HEK293 (cell line): ENCODE measurements around the gene OSBP.

Experiments used
- CTCF ChIA-PET: fragments of 350-600 bp; formaldehyde crosslinking; extraction: SDS; loops from one replicate; lab custom pipeline; 2021; ENCODE audit warnings: antibody characterized with exemption; lab: Yijun Ruan, JAX
- POLR2A ChIA-PET: fragments of 300-600 bp; formaldehyde crosslinking; extraction: SDS; loops from one replicate; lab custom pipeline; 2020; ENCODE audit warnings: antibody characterized with exemption, inconsistent platforms; lab: Yijun Ruan, JAX
- H3K27ac ChIP-seq: fragments of 200-500 bp; sonication (Bioruptor generic); 2 replicates; pipeline ENCODE4 v1.5.1; 2014; ENCODE audit warnings: low read depth, low read length, control low read depth, inconsistent platforms; ENCODE audit errors: extremely low read depth
- H3K36me3 ChIP-seq, 2 experiments: fragments of 200-500 bp in 1 of 2; sonication (Bioruptor generic) in 1 of 2; 1 replicate in 1 of 2; 2 replicates in 1 of 2; pipeline ENCODE4 v1.5.1; 2014 to 2017; ENCODE audit warnings: inconsistent platforms in 2 of 2, low read length in 2 of 2; ENCODE audit not compliant: control insufficient read depth in 2 of 2, insufficient read depth in 1 of 2
- H3K4me1 ChIP-seq: fragments of 200-500 bp; sonication (Bioruptor generic); 2 replicates; pipeline ENCODE4 v1.5.1; 2014; ENCODE audit warnings: mild to moderate bottlenecking, low read length, inconsistent platforms; ENCODE audit not compliant: control insufficient read depth, insufficient read depth
- H3K4me3 ChIP-seq: 2 replicates; pipeline ENCODE4 v1.5.1; 2011; ENCODE audit warnings: low read depth, mild to moderate bottlenecking, control low read depth, low read length, moderate library complexity
- H3K9me3 ChIP-seq: fragments of 200-500 bp; sonication (Bioruptor generic); 2 replicates; pipeline ENCODE4 v1.5.1; 2014; ENCODE audit warnings: low read depth, low read length, inconsistent platforms; ENCODE audit not compliant: control insufficient read depth, insufficient read depth
- BCL6B ChIP-seq: fragments of 450-650 bp; formaldehyde crosslinking; IDR thresholded peaks from 2 replicates; pipeline ENCODE4 v1.5.1; 2017; ENCODE audit warnings: missing biosample characterization, missing genetic modification characterization
- ELK4 ChIP-seq: IDR thresholded peaks from 2 replicates; pipeline ENCODE4 v1.6.1; 2011; ENCODE audit warnings: mild to moderate bottlenecking, low read depth, low read length, borderline replicate concordance
- FEZF1 ChIP-seq: fragments of 450-650 bp; formaldehyde crosslinking; IDR thresholded peaks from 2 replicates; pipeline ENCODE4 v1.5.1; 2016; ENCODE audit warnings: missing biosample characterization, missing genetic modification characterization
- GLI2 ChIP-seq: fragments of 450-650 bp; formaldehyde crosslinking; IDR thresholded peaks from 2 replicates; pipeline ENCODE4; 2017; ENCODE audit warnings: missing biosample characterization, missing genetic modification characterization, low read depth, borderline replicate concordance
- MYNN ChIP-seq: fragments of 450-650 bp; formaldehyde crosslinking; IDR thresholded peaks from 2 replicates; pipeline ENCODE4 v1.5.1; 2016; ENCODE audit warnings: missing biosample characterization, missing genetic modification characterization, borderline replicate concordance
- PRDM6 ChIP-seq: fragments of 450-650 bp; formaldehyde crosslinking; IDR thresholded peaks from 2 replicates; pipeline ENCODE4 v1.5.1; 2017; ENCODE audit warnings: missing biosample characterization, missing genetic modification characterization
- WT1 ChIP-seq: fragments of 450-650 bp; formaldehyde crosslinking; IDR thresholded peaks from 2 replicates; pipeline ENCODE4 v1.5.1; 2016; ENCODE audit warnings: missing biosample characterization, missing genetic modification characterization
- ZBTB7A ChIP-seq: fragments of 450-650 bp; formaldehyde crosslinking; IDR thresholded peaks from 2 replicates; pipeline ENCODE4 v1.5.1; 2016; ENCODE audit warnings: low read depth, missing biosample characterization, missing genetic modification characterization
- ZFP3 ChIP-seq: fragments of 450-650 bp; formaldehyde crosslinking; IDR thresholded peaks from 2 replicates; pipeline ENCODE4 v1.5.1; 2016; ENCODE audit warnings: low read depth, missing biosample characterization, missing genetic modification characterization
- ZNF138 ChIP-seq: fragments of 450-650 bp; formaldehyde crosslinking; IDR thresholded peaks from 2 replicates; pipeline ENCODE4 v1.5.1; 2016; ENCODE audit warnings: missing biosample characterization, missing genetic modification characterization, borderline replicate concordance
- ZNF155 ChIP-seq: fragments of 450-650 bp; formaldehyde crosslinking; IDR thresholded peaks from 2 replicates; pipeline ENCODE4 v1.5.1; 2016; ENCODE audit warnings: missing biosample characterization, missing genetic modification characterization
- ZNF280D ChIP-seq: fragments of 450-650 bp; formaldehyde crosslinking; IDR thresholded peaks from 2 replicates; pipeline ENCODE4 v1.5.1; 2016; ENCODE audit warnings: missing biosample characterization, missing genetic modification characterization
- ZNF341 ChIP-seq: fragments of 450-650 bp; formaldehyde crosslinking; IDR thresholded peaks from 2 replicates; pipeline ENCODE4; 2016; ENCODE audit warnings: low read depth, missing biosample characterization, missing genetic modification characterization
- ZNF398 ChIP-seq: fragments of 450-650 bp; formaldehyde crosslinking; IDR thresholded peaks from 2 replicates; pipeline ENCODE4 v1.5.1; 2017; ENCODE audit warnings: missing biosample characterization, missing genetic modification characterization
- ZNF426 ChIP-seq: fragments of 450-650 bp; formaldehyde crosslinking; IDR thresholded peaks from 2 replicates; pipeline ENCODE4 v1.5.1; 2017; ENCODE audit warnings: missing biosample characterization, missing genetic modification characterization, mild to moderate bottlenecking, inconsistent platforms, moderate library complexity
- ZNF571 ChIP-seq: fragments of 450-650 bp; formaldehyde crosslinking; IDR thresholded peaks from 2 replicates; pipeline ENCODE4 v1.5.0; 2017; ENCODE audit warnings: missing biosample characterization, missing genetic modification characterization
- ZNF585B ChIP-seq: fragments of 450-650 bp; formaldehyde crosslinking; IDR thresholded peaks from 2 replicates; pipeline ENCODE4 v1.5.1; 2016; ENCODE audit warnings: missing biosample characterization, missing genetic modification characterization
- ZNF610 ChIP-seq: fragments of 450-650 bp; formaldehyde crosslinking; IDR thresholded peaks from 2 replicates; pipeline ENCODE4 v1.5.1; 2016; ENCODE audit warnings: missing biosample characterization, missing genetic modification characterization, borderline replicate concordance
- ZNF624 ChIP-seq: fragments of 450-650 bp; formaldehyde crosslinking; IDR thresholded peaks from 2 replicates; pipeline ENCODE4 v1.5.1; 2017; ENCODE audit warnings: missing biosample characterization, missing genetic modification characterization
- ZNF654 ChIP-seq: fragments of 450-650 bp; formaldehyde crosslinking; IDR thresholded peaks from 2 replicates; pipeline ENCODE4 v1.5.1; 2016; ENCODE audit warnings: low read depth, missing biosample characterization, missing genetic modification characterization
- ZNF677 ChIP-seq: fragments of 450-650 bp; IDR thresholded peaks from 2 replicates; pipeline ENCODE4 v1.5.0; 2018; ENCODE audit warnings: missing biosample characterization, mild to moderate bottlenecking, missing genetic modification characterization, moderate library complexity
- ZNF701 ChIP-seq: fragments of 450-650 bp; formaldehyde crosslinking; IDR thresholded peaks from 2 replicates; pipeline ENCODE4 v1.5.1; 2016; ENCODE audit warnings: missing biosample characterization, missing genetic modification characterization
- ZNF837 ChIP-seq: fragments of 450-650 bp; formaldehyde crosslinking; IDR thresholded peaks from 2 replicates; pipeline ENCODE4 v1.5.1; 2016; ENCODE audit warnings: missing biosample characterization, missing genetic modification characterization
- ZSCAN16 ChIP-seq: fragments of 450-650 bp; formaldehyde crosslinking; IDR thresholded peaks from 2 replicates; pipeline ENCODE4 v1.5.1; 2016; ENCODE audit warnings: missing biosample characterization, missing genetic modification characterization

The OSBP gene

GRCh38 chr11:59602432-59602831, 13.1 kb downstream of the OSBP start (continued):
- TF ChIP-seq ZNF138 (tag by site-specific recombination) = no peak
- no peak for TF ChIP-seq MYNN
- TF ChIP-seq ZNF624 (tag by site-specific recombination) = no peak
- no peak for TF ChIP-seq WT1 (tag by site-specific recombination)
- TF ChIP-seq ZNF341 (tag by site-specific recombination) = no peak
- no peak for TF ChIP-seq ZSCAN16
- no peak for TF ChIP-seq ZNF280D (tag by site-specific recombination)
- TF ChIP-seq ZNF585B = no peak
- no peak for TF ChIP-seq ZNF155 (tag by site-specific recombination)
- no peak for TF ChIP-seq ZNF837 (tag by site-specific recombination)

- Histone ChIP-seq H3K27ac (no peak overlapping the region), H3K4me3 (no peak overlapping the region), H3K36me3 (peaks cover 31 to 98% of the 10 kb centered on the region in 2 experiments), H3K9me3 (no peaks in the 10 kb centered on the region), H3K4me1 (no peaks in the 10 kb centered on the region)
- ChIA-PET CTCF (interaction anchor here (0.7 kb wide), 1 partner anchor 545 kb away, joined by 3 read pairs; no protein-coding TSS in a partner anchor), POLR2A (no interaction called here)
- TF ChIP-seq ZNF571 (tag by site-specific recombination) (no peak), ZNF155 (tag by site-specific recombination) (no peak), GLI2 (tag by site-specific recombination) (no peak), ZNF426 (tag by site-specific recombination) (no peak), ZNF654 (tag by site-specific recombination) (no peak), ZFP3 (tag by site-specific recombination) (no peak), ZBTB7A (tag by site-specific recombination) (no peak), BCL6B (tag by site-specific recombination) (no peak), ZNF701 (tag by site-specific recombination) (no peak), ZNF280D (tag by site-specific recombination) (no peak), FEZF1 (no peak), ELK4 (no peak), ZNF398 (tag by site-specific recombination) (no peak), ZNF610 (tag by site-specific recombination) (no peak), PRDM6 (tag by site-specific recombination) (no peak), ZNF677 (tag by site-specific recombination) (no peak)
Observed at GRCh38 chr11:59601788-59602187, 13.8 kb downstream of the OSBP start.
